NOMO-1 treated with DMSO at 0.1 percent for 48 hours (cell line): ENCODE data around the gene IL26.

Experiments
- DNase-seq: peaks from one replicate; lab custom pipeline; 2025; ENCODE audit not compliant: unreplicated experiment; lab: John Stamatoyannopoulos, UW

IL26 gene

GRCh38 chr12:68225576-68226476 is at the start of gene IL26:
Gene IL26, minus strand, starts transcription at chr12:68225810. Its CDS starts 54 bp downstream, at chr12:68225756.
- no peak for DNase-seq

- no peak for DNase-seq
These were observed 47.1 kb upstream of the IL26 start for GRCh38 chr12:68272732-68273131.

GRCh38 chr12:68271346-68271745 is 45.7 kb upstream of the IL26 start:
- DNase-seq = no peak

GRCh38 chr12:68270358-68270757 is 44.7 kb upstream of the IL26 start:
- DNase-seq = no peak

- DNase-seq = no peak
These were observed 44.2 kb upstream of the IL26 start for GRCh38 chr12:68269779-68270178.

- DNase-seq = no peak
These were observed 43.4 kb upstream of the IL26 start for GRCh38 chr12:68268967-68269366.

- no peak for DNase-seq
These were observed 42.3 kb upstream of the IL26 start for GRCh38 chr12:68267892-68268396.

GRCh38 chr12:68264857-68265256 is 39.2 kb upstream of the IL26 start:
- no peak for DNase-seq

GRCh38 chr12:68264158-68264855 is 38.7 kb upstream of the IL26 start:
- no peak for DNase-seq

- no peak for DNase-seq
These were observed 37.8 kb upstream of the IL26 start for GRCh38 chr12:68263366-68263765.

GRCh38 chr12:68261896-68262295 is 36.3 kb upstream of the IL26 start:
- no peak for DNase-seq

- no peak for DNase-seq
These were observed 34.5 kb upstream of the IL26 start for GRCh38 chr12:68260153-68260552.

- no peak for DNase-seq
These were observed 33.8 kb upstream of the IL26 start for GRCh38 chr12:68259318-68259940.

GRCh38 chr12:68253504-68253903 is 27.9 kb upstream of the IL26 start, which contains the start of gene IL22:
Gene IL22, minus strand, starts transcription at chr12:68253604. Its CDS starts 156 bp downstream, at chr12:68253448.
- no peak for DNase-seq

GRCh38 chr12:68252077-68252476 is 26.5 kb upstream of the IL26 start:
- DNase-seq = no peak

- no peak for DNase-seq
These were observed 24.8 kb upstream of the IL26 start for GRCh38 chr12:68250454-68250853.

- no peak for DNase-seq
These were observed 22.2 kb upstream of the IL26 start for GRCh38 chr12:68247785-68248184.

- DNase-seq = no peak
These were observed 20.7 kb upstream of the IL26 start for GRCh38 chr12:68246350-68246749.

GRCh38 chr12:68245180-68246021 is 19.8 kb upstream of the IL26 start:
- DNase-seq = no peak

- DNase-seq = no peak
These were observed 17.2 kb upstream of the IL26 start for GRCh38 chr12:68242777-68243176.

GRCh38 chr12:68240975-68241374 is 15.4 kb upstream of the IL26 start:
- DNase-seq = peak; percentile 62
